Common myeloid progenitor, CD34-positive (primary cell): Measurements from ENCODE around the gene CYP4V2.
A peak's percentile ranks its signal among the peaks of the same experiment; 100 is the strongest.

Experiments used
- CTCF ChIA-PET: fragments of 350-600 bp; sonication (Branson Sonifier 250); formaldehyde crosslinking; loops from one replicate; lab custom pipeline; 2021; ENCODE audit warnings: antibody characterized with exemption; lab: Charles Lee
- POLR2A ChIA-PET: fragments of 350-600 bp; sonication (Branson Sonifier 250); formaldehyde crosslinking; loops from one replicate; lab custom pipeline; 2021; ENCODE audit warnings: antibody characterized with exemption; lab: Charles Lee
- DNase-seq, 3 donors: peaks; one replicate each; pipeline versions ENCODE4 v3.0.0 to v3.0.0-alpha.2; 2013
- H3K27ac ChIP-seq, 2 experiments: 1 replicate in 1 of 2; 2 replicates in 1 of 2; pipeline ENCODE4 v1.7.0; 2013; ENCODE audit warnings: inconsistent platforms in 2 of 2, low read length in 2 of 2, mild to moderate bottlenecking in 2 of 2, low read depth in 1 of 2, moderate library complexity in 1 of 2; ENCODE audit not compliant: severe bottlenecking in 2 of 2, insufficient read depth in 1 of 2, poor library complexity in 1 of 2
- H3K27me3 ChIP-seq, 5 experiments: replicated peaks in 2 of 5; 1 replicate in 3 of 5; 2 replicates in 2 of 5; pipeline versions ENCODE4 v1.6.1 to v1.7.0; 2013; ENCODE audit warnings: low read length in 4 of 5, mild to moderate bottlenecking in 2 of 5, moderate library complexity in 2 of 5, inconsistent platforms in 1 of 5; ENCODE audit not compliant: insufficient read depth in 5 of 5, control insufficient read depth in 4 of 5
- H3K36me3 ChIP-seq, 4 experiments: 1 replicate in 2 of 4; 2 replicates in 2 of 4; pipeline versions ENCODE4 v1.6.1 to v1.7.0; 2013; ENCODE audit warnings: low read length in 3 of 4, control low read depth in 1 of 4, mild to moderate bottlenecking in 1 of 4; ENCODE audit not compliant: control insufficient read depth in 4 of 4, insufficient read depth in 4 of 4
- H3K4me1 ChIP-seq, 4 experiments: 1 replicate in 3 of 4; 2 replicates in 1 of 4; pipeline versions ENCODE4 v1.6.1 to v1.7.1; 2013; ENCODE audit warnings: low read length in 3 of 4, mild to moderate bottlenecking in 3 of 4, control low read depth in 1 of 4, inconsistent platforms in 1 of 4, moderate library complexity in 1 of 4; ENCODE audit not compliant: control insufficient read depth in 4 of 4, insufficient read depth in 4 of 4; ENCODE audit errors: control extremely low read depth in 1 of 4
- H3K4me3 ChIP-seq, 7 experiments: 1 replicate in 4 of 7; 2 replicates in 3 of 7; pipeline versions ENCODE4 v1.5.1 to v1.7.0; 2013; ENCODE audit warnings: mild to moderate bottlenecking in 7 of 7, low read length in 6 of 7, moderate library complexity in 6 of 7, inconsistent platforms in 2 of 7, low read depth in 2 of 7, control low read depth in 1 of 7; ENCODE audit not compliant: insufficient read depth in 4 of 7, control insufficient read depth in 1 of 7; ENCODE audit errors: extremely low read depth in 1 of 7
- H3K9me3 ChIP-seq, 5 experiments: 1 replicate in 4 of 5; 2 replicates in 1 of 5; pipeline versions ENCODE4 v1.6.1 to v1.7.1; 2013; ENCODE audit warnings: low read length in 4 of 5, mild to moderate bottlenecking in 2 of 5, inconsistent platforms in 1 of 5, low read depth in 1 of 5, moderate library complexity in 1 of 5; ENCODE audit not compliant: control insufficient read depth in 4 of 5, insufficient read depth in 2 of 5; ENCODE audit errors: control extremely low read depth in 1 of 5
- WGBS: methylation state at CpG from one replicate; pipeline ENCODE4 v1.1.5; 2013; ENCODE audit not compliant: insufficient coverage; 5-methylcytosine and 5-hydroxymethylcytosine counted together

CYP4V2 gene

GRCh38 chr4:186189656-186190055, 1.7 kb upstream of the CYP4V2 start:
- Histone ChIP-seq H3K27ac (peak overlapping the region in 1 of 2 experiments; percentile 84), H3K9me3 (no peaks in the 10 kb centered on the region), H3K4me3 (peak overlapping the region in 2 of 7 experiments; percentile 90 to 95), H3K27me3 (no peaks in the 10 kb centered on the region), H3K36me3 (no peaks in the 10 kb centered on the region), H3K4me1 (peaks cover 8 to 28% (median 21%) of the 10 kb centered on the region in 4 experiments)
- no peak for DNase-seq
- CTCF ChIA-PET: interaction anchor here (1.2 to 1.5 kb wide), 3 partner anchors 25 to 52 kb away, joined by 3 read pairs; no protein-coding TSS in a partner anchor
- POLR2A ChIA-PET: no interaction called here
- 100% methylated on average over 2 of the region's 4 CpGs for WGBS

DNA sequence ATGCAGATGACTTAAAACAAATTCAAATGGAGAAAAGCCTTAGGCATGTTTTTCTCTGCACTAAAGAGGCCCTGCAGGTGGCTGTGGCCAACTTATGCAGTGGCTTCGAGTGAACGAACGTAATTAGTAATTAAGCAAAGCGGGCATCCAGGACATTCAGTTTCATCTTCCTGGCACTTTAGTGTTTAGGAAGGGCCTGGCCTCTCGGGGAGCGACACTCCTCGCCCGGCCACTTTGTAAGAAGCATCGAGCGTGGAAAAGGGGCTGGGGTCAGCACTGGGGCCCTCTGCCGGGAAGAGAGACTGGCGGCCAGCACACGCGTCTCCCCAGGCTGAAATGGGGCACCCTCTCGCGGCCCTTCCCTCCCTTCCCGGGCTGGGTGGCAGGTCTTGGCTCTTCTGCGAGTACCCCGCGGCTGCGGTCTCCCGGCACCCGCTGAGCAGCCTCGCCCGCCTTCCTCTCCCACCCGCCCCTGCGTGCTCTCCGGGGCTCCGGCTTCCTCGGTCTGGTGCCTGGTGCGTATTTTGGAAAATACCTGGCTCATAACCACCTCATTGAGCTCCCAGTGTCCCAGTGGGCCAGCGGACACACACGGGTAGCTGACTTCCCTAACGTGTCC, 677 bp upstream of the CYP4V2 start:
- CTCF ChIA-PET: interaction anchor here (1.2 to 1.5 kb wide), 2 partner anchors 46 to 53 kb away, joined by 3 read pairs; no protein-coding TSS in a partner anchor

DNA sequence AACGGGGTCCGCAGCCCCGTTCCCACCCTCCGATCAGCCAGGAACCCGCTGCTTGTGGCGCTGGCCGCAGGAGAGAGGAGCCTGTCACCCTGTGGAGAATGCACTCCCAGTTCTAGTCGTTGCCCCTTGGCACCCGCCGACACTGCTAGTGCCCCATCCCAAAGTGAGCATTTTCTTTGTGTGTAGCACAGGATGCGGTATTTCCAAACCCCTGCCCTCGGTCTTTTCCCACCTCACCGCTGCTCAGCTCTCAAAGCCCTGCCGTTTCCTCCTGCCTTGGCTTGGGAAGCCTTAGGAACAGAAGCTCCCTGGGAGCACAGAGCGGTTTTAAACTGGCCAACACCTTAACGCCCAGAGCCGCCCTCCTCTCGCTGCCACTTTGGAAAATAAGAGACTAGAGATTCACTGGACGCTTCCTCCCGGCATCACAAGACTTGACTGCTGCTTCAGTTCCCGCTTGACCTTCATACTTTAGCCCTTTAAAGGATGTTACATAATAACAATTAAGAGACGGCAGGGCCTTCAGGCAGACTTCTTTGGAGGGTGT, 772 bp downstream of the CYP4V2 start:
- CTCF ChIA-PET: interaction anchor here (1.1 to 1.4 kb wide), 2 partner anchors 9 to 15 kb away, joined by 3 to 5 read pairs; no protein-coding TSS in a partner anchor
- H3K4me3 ChIP-seq: peak overlapping the region; percentile 69 to 95 (median 90)
- peak overlapping the region; percentile 38 to 50 for H3K27ac ChIP-seq
- POLR2A ChIA-PET: interaction anchor here (1.1 to 1.2 kb wide), 2 partner anchors 128 to 1308 kb away, joined by 4 to 5 read pairs; no protein-coding TSS in a partner anchor
- DNase-seq: no peak
- H3K27me3 ChIP-seq: no peaks in the 10 kb centered on the region
- WGBS: under 1% methylated on average over 19 of the region's 22 CpGs
- H3K9me3 ChIP-seq: no peaks in the 10 kb centered on the region
- H3K36me3 ChIP-seq: peaks cover 2 to 12% (median 5%) of the 10 kb centered on the region in 4 experiments
- H3K4me1 ChIP-seq: peaks cover 8 to 28% (median 21%) of the 10 kb centered on the region in 4 experiments

More for the DNA sequence above, 677 bp upstream of the CYP4V2 start:
- peaks cover 0 to 6% (median 3%) of the 10 kb centered on the region in 4 experiments for H3K36me3 ChIP-seq
- POLR2A ChIA-PET: interaction anchor here (0.6 kb wide), 1 partner anchor 122 kb away, joined by 3 read pairs; the partner anchor contains the start of gene TLR3
- WGBS: under 1% methylated on average over 18 of the region's 34 CpGs
- H3K9me3 ChIP-seq: no peaks in the 10 kb centered on the region
- H3K4me1 ChIP-seq: peaks cover 8 to 28% (median 21%) of the 10 kb centered on the region in 4 experiments
- H3K27me3 ChIP-seq: no peaks in the 10 kb centered on the region
- H3K27ac ChIP-seq: peak overlapping the region; percentile 50 to 84
- H3K4me3 ChIP-seq: peak overlapping the region; percentile 69 to 95 (median 90)
- peak; percentile 64 to 81 (median 72) for DNase-seq

DNA sequence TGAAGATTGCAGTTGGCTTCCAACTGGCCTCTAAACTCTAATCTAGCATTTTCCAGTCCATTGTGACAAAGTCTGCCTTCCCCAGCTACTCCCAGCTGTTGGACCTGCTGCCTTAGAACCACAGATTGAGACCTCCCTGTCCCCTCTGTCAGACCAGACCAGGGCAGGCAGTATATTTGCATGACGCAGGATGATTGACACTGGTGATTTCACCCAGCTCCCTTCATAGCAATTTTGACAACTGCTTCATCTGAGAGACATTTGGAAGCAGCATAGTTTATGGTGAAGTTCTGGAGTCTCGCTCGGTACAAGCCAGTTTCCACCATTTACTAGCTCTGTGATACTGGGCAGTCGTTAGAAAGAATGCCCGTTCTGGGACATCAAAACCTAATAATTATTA, 2.5 kb downstream of the CYP4V2 start:
- no peak for DNase-seq
- no peaks in the 10 kb centered on the region for H3K9me3 ChIP-seq
- POLR2A ChIA-PET: no interaction called here
- H3K4me1 ChIP-seq: peaks cover 8 to 28% (median 21%) of the 10 kb centered on the region in 4 experiments
- peaks cover 2 to 14% (median 6%) of the 10 kb centered on the region in 4 experiments for H3K36me3 ChIP-seq
- H3K4me3 ChIP-seq: no peak overlapping the region
- CTCF ChIA-PET: interaction anchor here (1.0 kb wide), 1 partner anchor 10 kb away, joined by 3 read pairs; no protein-coding TSS in a partner anchor
- H3K27me3 ChIP-seq: no peaks in the 10 kb centered on the region
- WGBS: 100% methylated on average over 1 of the region's 5 CpGs
- no peak overlapping the region for H3K27ac ChIP-seq

DNA sequence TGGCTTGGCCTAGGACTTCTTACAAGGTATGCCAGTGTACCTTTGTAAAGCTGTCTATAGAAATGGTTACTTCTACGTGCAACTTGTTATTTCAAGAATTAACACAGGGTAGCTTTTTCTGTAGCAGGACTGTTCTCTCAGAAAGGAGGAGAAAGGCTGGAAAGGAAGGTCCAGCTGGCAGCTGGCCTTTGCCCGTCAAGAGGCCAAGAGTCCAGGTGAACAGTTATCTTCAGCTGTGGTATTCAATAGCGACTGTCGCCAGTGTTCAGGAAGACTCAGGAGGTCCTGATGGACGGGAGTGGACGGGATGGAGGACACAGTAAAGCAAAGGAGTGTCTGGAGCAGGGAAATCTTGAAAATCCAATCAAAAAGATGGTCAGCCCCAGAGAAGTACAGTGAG, 4.7 kb downstream of the CYP4V2 start:
- H3K4me1 ChIP-seq: peaks cover 0 to 11% (median 8%) of the 10 kb centered on the region in 4 experiments
- DNase-seq: no peak
- 94% methylated on average over 6 of the region's 6 CpGs for WGBS
- ChIA-PET CTCF (interaction anchor here (1.3 kb wide), 1 partner anchor 9 kb away, joined by 4 read pairs; no protein-coding TSS in a partner anchor), POLR2A (no interaction called here)
- H3K4me3 ChIP-seq: no peak overlapping the region
- peaks cover 2 to 14% (median 7%) of the 10 kb centered on the region in 4 experiments for H3K36me3 ChIP-seq
- no peak overlapping the region for H3K27ac ChIP-seq
- H3K9me3 ChIP-seq: no peaks in the 10 kb centered on the region
- H3K27me3 ChIP-seq: no peaks in the 10 kb centered on the region

GRCh38 chr4:186200516-186200915, 9.1 kb downstream of the CYP4V2 start:
- Histone ChIP-seq H3K36me3 (peaks cover under 1 to 10% (median 6%) of the 10 kb centered on the region in 4 experiments), H3K27ac (no peak overlapping the region), H3K27me3 (no peaks in the 10 kb centered on the region), H3K9me3 (no peaks in the 10 kb centered on the region), H3K4me1 (peaks cover 0 to 3% (median 0%) of the 10 kb centered on the region in 4 experiments), H3K4me3 (no peak overlapping the region)
- no peak for DNase-seq
- 100% methylated on average over 3 of the region's 6 CpGs for WGBS
- POLR2A ChIA-PET: no interaction called here
- CTCF ChIA-PET: no interaction called here
